ENCODE data around the gene CRIM1. TPM values are rescaled to one million over a fixed set of nuclear protein-coding genes. Genes with fewer than 3 reads are reported as not detected.

CRIM1 gene
- total RNA-seq, 1 donor from 2014 or later, result 35.3 TPM

GRCh38 chr2:36490749-36491148, 135.2 kb downstream of the CRIM1 start:
- FAIRE-seq, result no peak
- no peaks in the 10 kb centered on the region for H3K36me3 ChIP-seq (ENCODE audit: control insufficient read depth, insufficient read depth, low read length)

DNA sequence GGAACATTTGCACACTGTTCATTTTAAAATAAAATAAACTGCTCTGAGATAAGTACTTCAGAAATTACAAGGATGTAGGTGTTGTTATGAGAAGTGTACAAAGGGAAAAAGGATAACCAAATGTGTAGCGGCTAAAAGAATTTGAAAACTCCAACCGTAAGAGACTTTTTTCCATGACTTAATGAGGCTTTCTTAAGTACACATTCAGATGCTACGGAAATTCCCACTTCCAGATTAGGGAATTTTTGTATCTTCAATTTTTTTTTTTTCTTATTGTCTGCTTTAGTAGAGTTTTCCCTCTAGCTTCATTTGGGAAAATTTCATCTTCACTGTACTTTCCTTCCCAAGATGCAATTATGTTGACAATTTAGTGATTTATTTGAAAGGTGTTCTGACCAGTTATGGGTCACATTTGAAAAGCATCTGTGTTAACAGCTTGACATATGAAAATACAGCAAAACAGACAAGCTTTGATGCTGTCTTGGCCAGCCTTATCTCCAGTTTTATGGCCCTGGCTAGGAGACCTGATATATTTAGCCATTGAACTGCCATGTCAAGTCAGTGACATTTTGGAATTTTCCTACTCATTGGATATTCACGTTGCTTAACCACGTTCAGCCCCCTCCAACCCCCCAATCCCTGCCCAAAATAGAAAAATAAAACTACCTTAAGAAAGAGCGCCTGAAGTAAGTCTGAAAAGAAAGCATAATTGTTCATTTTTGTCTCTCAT, 136.8 kb downstream of the CRIM1 start:
- no peaks in the 10 kb centered on the region for H3K36me3 ChIP-seq (ENCODE audit: control insufficient read depth, insufficient read depth, low read length)

More at GRCh38 chr2:36490749-36491148, 135.2 kb downstream of the CRIM1 start:
- Histone ChIP-seq H3K4me3 (ENCODE audit: low read depth, low read length) (no peak overlapping the region), H3K27me3 (ENCODE audit: control insufficient read depth, insufficient read depth, low read length) (no peaks in the 10 kb centered on the region)
- DNase-seq (ENCODE audit: low read depth), result no peak
- TF ChIP-seq CTCF (IDR thresholded peaks at IDR 0.05; ENCODE audit: insufficient read depth, low read length, severe bottlenecking), result no peak

DNA sequence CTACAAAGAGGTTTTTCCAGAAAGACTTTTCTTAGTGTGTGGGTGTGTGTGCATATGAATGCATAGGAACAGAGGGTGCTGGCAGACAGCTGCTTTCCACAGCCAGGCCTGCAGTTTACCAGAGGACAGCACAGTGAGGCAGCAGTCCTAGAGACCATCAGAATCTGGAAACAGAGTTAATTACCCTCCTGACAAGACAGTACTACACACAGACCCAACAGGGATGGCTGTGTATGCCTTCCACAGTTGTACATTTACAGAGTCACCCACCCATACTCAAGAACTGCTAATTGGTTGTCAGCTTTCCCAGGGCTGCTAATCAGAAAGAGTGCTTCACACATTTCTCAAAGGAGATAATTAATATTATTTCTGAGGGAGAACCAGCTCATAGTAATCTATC, 137.7 kb downstream of the CRIM1 start:
- FAIRE-seq, result no peak
- H3K36me3 ChIP-seq (ENCODE audit: control insufficient read depth, insufficient read depth, low read length), result peaks cover 3% of the 10 kb centered on the region
- no peak for DNase-seq (ENCODE audit: low read depth)
- no peak for TF ChIP-seq CTCF (IDR thresholded peaks at IDR 0.05; ENCODE audit: insufficient read depth, low read length, severe bottlenecking)
- H3K27me3 ChIP-seq (ENCODE audit: control insufficient read depth, insufficient read depth, low read length), result no peaks in the 10 kb centered on the region
- no peak overlapping the region for H3K4me3 ChIP-seq (ENCODE audit: low read depth, low read length)

More for the DNA sequence above, 136.8 kb downstream of the CRIM1 start:
- TF ChIP-seq CTCF (IDR thresholded peaks at IDR 0.05; ENCODE audit: insufficient read depth, low read length, severe bottlenecking), result no peak
- Histone ChIP-seq H3K4me3 (ENCODE audit: low read depth, low read length) (no peak overlapping the region), H3K27me3 (ENCODE audit: control insufficient read depth, insufficient read depth, low read length) (no peaks in the 10 kb centered on the region)
- DNase-seq (ENCODE audit: low read depth), result no peak
- no peak for FAIRE-seq

- Histone ChIP-seq H3K36me3 (ENCODE audit: control insufficient read depth, insufficient read depth, low read length) (peaks cover 10% of the 10 kb centered on the region), H3K4me3 (ENCODE audit: low read depth, low read length) (no peak overlapping the region), H3K27me3 (ENCODE audit: control insufficient read depth, insufficient read depth, low read length) (no peaks in the 10 kb centered on the region)
- TF ChIP-seq CTCF (IDR thresholded peaks at IDR 0.05; ENCODE audit: insufficient read depth, low read length, severe bottlenecking), result no peak
- no peak for DNase-seq (ENCODE audit: low read depth)
- no peak for FAIRE-seq
Observed at GRCh38 chr2:36497570-36498163, 142.1 kb downstream of the CRIM1 start.

DNA sequence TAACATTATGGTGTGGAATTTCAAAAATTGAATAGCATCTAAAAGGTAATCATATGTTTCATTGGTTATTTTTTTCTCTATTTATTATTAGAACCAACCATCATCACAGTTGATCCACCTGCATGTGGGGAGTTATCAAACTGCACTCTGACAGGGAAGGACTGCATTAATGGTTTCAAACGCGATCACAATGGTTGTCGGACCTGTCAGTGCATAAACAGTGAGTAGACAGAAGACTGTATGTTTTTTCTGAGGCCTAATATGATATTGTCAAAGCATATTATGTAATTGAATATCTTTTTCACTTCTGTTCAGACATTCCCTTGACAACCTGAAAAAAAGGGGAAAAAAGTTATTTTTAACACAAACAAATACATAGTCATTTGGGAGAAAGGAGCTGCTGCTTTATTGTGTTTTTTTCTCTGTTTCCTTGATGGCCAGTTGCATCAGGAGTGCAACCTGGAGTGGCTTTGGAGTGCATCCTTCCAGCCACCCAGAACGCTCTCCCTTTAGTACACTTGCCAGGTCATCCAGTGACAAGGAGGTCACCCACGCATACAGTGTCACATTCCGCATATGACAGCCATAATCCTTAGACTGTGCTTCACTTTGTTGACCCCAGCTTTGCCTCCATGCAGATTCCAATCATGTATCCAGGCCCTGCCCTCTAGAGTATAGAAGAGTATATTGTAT, 143.7 kb downstream of the CRIM1 start:
- Histone ChIP-seq H3K4me3 (ENCODE audit: low read depth, low read length) (no peak overlapping the region), H3K27me3 (ENCODE audit: control insufficient read depth, insufficient read depth, low read length) (no peaks in the 10 kb centered on the region), H3K36me3 (ENCODE audit: control insufficient read depth, insufficient read depth, low read length) (peaks cover 12% of the 10 kb centered on the region)
- no peak for TF ChIP-seq CTCF (IDR thresholded peaks at IDR 0.05; ENCODE audit: insufficient read depth, low read length, severe bottlenecking)
- DNase-seq (ENCODE audit: low read depth) (no peak), FAIRE-seq (no peak)

Measured in bronchial epithelial cell (primary cell).